SK-N-SH treated with all-trans-retinoic acid at 6 μM for 48 hours (cell line): ENCODE measurements around the gene CNOT8.

ENCODE experiments used
- PPARA ChIP-seq: fragments of 250-450 bp; sonication (Bioruptor Pico); IDR thresholded peaks from 2 replicates; pipeline ENCODE4 v1.5.0; 2020; ENCODE audit warnings: mild to moderate bottlenecking, borderline replicate concordance
- RARB ChIP-seq: fragments of 250-450 bp; sonication (Bioruptor Pico); IDR thresholded peaks from 2 replicates; pipeline ENCODE4 v1.8.0; 2021; ENCODE audit warnings: mild to moderate bottlenecking, moderate library complexity
- ZFP3 ChIP-seq: fragments of 250-450 bp; sonication (Bioruptor Pico); IDR thresholded peaks from 2 replicates; pipeline ENCODE4 v1.5.0; 2020; ENCODE audit warnings: mild to moderate bottlenecking, moderate library complexity
- ZFP30 ChIP-seq: fragments of 450-650 bp; formaldehyde crosslinking; IDR thresholded peaks from 2 replicates; pipeline ENCODE4 v1.5.0; 2022; ENCODE audit warnings: mild to moderate bottlenecking, moderate library complexity
- ZNF8 ChIP-seq: fragments of 450-650 bp; formaldehyde crosslinking; IDR thresholded peaks from 2 replicates; pipeline ENCODE4 v1.5.0; 2020; ENCODE audit warnings: mild to moderate bottlenecking, moderate library complexity
- TF ChIP-seq, protein P1 (sequence below): fragments of 250-450 bp; sonication (Bioruptor Pico); IDR thresholded peaks from 2 replicates; pipeline ENCODE4 v1.8.0; 2020; ENCODE audit warnings: mild to moderate bottlenecking, moderate library complexity, borderline replicate concordance

DNA sequence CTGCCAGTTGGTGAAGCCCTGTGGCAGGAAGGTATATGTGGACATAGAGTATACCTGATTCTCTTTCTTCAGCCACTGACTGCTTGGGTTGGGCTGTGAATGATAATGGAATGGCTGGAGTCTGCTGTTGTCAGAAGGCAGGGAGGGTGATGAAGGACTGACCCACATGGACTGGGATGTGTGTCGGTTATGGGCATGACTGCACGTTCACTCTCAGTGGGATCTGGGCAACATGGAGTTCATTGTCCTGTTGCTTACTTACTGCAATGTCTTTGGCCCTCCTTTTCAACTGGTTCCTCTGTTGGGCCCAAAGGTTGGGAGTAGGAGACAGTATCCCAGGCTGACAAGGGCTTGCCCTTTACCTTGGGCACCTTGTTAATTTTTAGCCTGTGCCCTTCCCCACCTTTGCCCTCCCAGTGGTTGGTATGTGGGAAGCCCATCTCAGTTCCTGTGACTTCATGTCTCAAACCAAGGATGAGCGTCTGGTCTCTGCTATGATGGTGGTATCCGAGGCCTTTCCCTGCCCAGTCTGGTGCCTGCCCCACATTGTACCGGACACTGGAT lies 42.7 kb upstream of the CNOT8 start:
- TF ChIP-seq ZFP30 (CRISPR knock-in tag) (no peak), PPARA (no peak), ZFP3 (CRISPR knock-in tag) (no peak), ZNF8 (CRISPR knock-in tag) (no peak), RARB (CRISPR knock-in tag) (no peak)
- TF ChIP-seq, protein P1, sequence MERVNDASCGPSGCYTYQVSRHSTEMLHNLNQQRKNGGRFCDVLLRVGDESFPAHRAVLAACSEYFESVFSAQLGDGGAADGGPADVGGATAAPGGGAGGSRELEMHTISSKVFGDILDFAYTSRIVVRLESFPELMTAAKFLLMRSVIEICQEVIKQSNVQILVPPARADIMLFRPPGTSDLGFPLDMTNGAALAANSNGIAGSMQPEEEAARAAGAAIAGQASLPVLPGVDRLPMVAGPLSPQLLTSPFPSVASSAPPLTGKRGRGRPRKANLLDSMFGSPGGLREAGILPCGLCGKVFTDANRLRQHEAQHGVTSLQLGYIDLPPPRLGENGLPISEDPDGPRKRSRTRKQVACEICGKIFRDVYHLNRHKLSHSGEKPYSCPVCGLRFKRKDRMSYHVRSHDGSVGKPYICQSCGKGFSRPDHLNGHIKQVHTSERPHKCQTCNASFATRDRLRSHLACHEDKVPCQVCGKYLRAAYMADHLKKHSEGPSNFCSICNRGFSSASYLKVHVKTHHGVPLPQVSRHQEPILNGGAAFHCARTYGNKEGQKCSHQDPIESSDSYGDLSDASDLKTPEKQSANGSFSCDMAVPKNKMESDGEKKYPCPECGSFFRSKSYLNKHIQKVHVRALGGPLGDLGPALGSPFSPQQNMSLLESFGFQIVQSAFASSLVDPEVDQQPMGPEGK (CRISPR knock-in tag): no peak
